GM21786 (cell line): ENCODE results near the gene AKR1C8.

ENCODE experiments used
- ATAC-seq: cut with Tn5 transposase; IDR thresholded peaks from one replicate; pipeline ENCODE4 v1.9.1; 2021; ENCODE audit not compliant: unreplicated experiment

Gene AKR1C8

DNA sequence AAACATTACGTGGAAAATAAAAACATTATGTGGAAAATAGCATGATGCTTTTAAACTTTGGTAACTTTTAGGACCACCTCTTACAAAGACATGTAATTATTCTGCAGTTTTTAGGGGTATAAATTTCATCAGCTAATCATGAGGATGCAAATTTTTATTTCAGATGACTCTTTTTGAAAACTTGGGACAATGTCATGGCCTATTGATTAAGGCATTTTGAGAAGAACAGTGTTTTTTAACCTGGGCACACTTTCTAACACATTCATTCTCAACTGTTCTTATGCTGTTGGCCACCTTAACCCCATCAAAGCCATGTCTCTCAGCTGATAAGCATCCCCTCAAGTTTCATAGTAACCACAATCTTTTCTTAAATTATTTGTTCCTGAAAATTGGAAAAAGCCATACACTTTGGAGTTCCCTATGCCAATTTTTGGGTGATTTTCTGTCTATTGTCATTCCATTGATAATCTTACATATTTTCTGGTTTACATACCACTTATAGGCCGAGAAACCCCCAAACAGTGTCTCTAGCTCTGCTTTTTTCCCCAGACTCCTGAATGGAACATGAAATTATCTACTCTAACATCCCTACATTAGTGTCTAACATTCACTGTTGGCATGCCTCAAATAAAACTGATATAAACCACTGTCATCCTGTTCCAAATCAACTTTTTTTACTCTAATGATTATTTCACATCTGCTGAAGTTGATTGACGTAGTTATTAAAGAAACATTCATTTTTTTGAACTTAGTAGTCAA is 76.1 kb downstream of the AKR1C8 start:
- no peak for ATAC-seq

DNA sequence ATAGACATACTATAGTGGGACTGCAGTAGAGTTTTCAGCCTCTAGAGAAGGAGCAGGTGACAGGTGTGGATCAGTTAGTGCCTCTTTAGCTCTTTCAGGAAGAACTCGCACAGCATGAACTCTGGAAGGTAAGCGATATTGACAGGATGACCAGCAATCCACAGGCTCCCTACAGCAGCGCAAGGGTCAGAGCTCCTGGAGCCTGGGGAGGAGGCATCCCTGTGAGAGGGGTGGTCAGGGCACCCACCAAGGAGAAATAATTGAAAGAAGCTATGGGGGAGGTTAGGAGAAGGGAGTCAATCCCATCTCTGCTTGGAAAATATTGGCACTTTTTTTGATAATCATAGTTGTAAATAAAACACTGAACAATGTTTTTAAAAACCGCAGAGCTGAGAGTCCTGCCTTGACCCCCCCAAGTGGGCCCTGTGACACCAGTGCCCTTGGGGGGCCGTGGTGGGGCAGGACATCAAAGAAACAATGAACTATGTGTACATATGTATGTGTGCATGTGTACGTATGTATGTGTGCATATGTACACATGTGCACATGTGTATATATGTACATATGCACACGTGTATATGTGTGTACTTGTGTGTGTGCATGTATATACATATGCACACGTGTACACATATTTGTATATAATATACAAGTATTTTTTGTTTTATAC is 77.0 kb downstream of the AKR1C8 start:
- ATAC-seq, result no peak

DNA sequence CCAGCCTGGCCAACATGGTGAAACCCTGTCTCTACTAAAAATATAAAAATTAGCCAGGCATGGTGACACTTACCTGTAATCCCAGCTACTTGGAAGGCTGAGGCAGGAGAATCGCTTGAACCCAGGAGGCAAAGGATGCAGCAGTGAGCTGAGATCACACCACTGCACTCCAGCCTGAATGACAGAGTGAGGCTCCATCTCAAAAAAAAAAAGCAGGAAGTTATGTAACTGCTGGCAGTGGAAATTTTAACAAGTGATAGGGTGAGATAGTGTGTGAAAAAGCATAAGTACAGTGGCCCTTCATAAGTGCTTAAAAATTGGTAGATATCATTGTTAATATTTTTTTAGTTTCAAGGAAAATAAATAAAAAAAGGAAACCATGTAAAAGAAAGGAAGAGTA is 78.4 kb downstream of the AKR1C8 start:
- ATAC-seq, result no peak

DNA sequence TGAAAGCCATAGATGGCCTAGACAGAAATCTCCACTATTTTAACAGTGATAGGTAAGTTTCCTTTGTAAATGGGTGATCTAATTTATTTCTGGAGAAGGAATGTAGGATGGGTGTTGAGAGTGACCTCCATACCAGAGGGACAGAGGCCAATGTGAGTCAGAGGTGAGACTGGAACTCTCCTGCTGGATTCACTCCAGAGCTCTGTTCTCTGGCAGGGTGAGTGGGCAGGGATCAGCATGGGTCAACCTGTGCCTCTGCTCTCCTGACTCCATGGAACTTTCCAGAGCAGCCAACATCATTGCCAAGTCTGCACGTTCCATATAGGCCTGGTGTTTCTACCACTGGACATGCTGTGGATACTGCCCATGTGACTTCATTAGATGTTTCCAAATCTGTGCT is 79.3 kb downstream of the AKR1C8 start:
- no peak for ATAC-seq
